ENCODE measurements around the gene FLAD1.

FLAD1 gene

DNA sequence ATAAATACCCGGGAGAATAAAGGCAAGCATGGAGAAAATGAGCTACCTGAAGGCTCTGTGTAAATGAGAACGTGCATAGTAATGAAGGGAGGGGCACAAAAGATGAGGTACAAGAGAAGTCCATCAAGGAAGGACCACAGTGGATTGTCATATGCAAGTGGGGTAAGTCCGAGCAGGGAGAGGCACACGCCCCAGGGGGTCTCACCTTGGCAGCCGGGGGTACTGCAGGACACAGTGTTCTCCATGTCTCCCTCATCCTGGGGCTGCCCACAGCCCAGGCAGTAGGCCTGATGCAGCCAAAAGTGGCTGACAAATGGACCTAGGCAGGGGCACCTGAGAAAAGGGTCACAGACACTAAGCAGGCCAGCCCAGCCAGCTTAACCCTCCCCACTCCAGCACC lies 40.5 kb downstream of the FLAD1 start:
- no peaks in the 10 kb centered on the region for H3K27me3 ChIP-seq (ENCODE audit: control insufficient read depth in 1 of 2, insufficient read depth in 2 of 2, low read length in 2 of 2)
- H3K4me3 ChIP-seq (ENCODE audit: low read depth in 1 of 2, low read length in 2 of 2): no peak overlapping the region
- H3K27ac ChIP-seq (ENCODE audit: low read depth, low read length): no peak overlapping the region
- no peaks in the 10 kb centered on the region for H3K9me3 ChIP-seq (ENCODE audit: control insufficient read depth in 1 of 2, low read length in 2 of 2)
- H3K9ac ChIP-seq (ENCODE audit: low read depth in 1 of 2, low read length in 2 of 2): no peak overlapping the region
- H3K36me3 ChIP-seq (ENCODE audit: control insufficient read depth in 1 of 2, insufficient read depth in 2 of 2, low read length in 2 of 2): peaks cover 6 to 7% of the 10 kb centered on the region in 2 donors
- H3K4me1 ChIP-seq (ENCODE audit: control insufficient read depth in 1 of 2, insufficient read depth in 2 of 2, low read length in 2 of 2): peaks cover 10 to 13% of the 10 kb centered on the region in 2 donors

DNA sequence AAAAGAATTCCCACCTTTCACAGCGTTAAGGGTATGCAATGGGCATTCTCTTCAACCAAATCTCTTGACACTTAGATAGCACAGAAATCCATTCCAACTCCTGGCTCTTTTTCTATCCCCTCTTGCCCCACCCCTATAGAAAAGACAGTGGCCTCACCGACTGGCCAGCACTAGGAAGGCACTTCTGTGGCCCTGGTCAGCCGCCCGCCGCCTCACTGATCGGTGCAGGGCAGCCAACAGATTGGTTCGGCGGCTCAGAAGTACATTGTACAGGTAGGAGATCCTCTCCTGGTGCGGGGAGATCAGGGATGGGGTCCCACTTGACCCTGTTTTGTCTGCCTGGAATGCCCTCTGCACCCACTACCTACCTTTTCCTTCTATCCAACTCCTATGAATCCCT lies 41.2 kb downstream of the FLAD1 start:
- Histone ChIP-seq H3K9ac (ENCODE audit: low read depth in 1 of 2, low read length in 2 of 2) (no peak overlapping the region), H3K27ac (ENCODE audit: low read depth, low read length) (no peak overlapping the region), H3K9me3 (ENCODE audit: control insufficient read depth in 1 of 2, low read length in 2 of 2) (no peaks in the 10 kb centered on the region), H3K27me3 (ENCODE audit: control insufficient read depth in 1 of 2, insufficient read depth in 2 of 2, low read length in 2 of 2) (no peaks in the 10 kb centered on the region), H3K4me1 (ENCODE audit: control insufficient read depth in 1 of 2, insufficient read depth in 2 of 2, low read length in 2 of 2) (peaks cover 7 to 10% of the 10 kb centered on the region in 2 donors), H3K36me3 (ENCODE audit: control insufficient read depth in 1 of 2, insufficient read depth in 2 of 2, low read length in 2 of 2) (peaks cover 0 to under 1% of the 10 kb centered on the region in 2 donors), H3K4me3 (ENCODE audit: low read depth in 1 of 2, low read length in 2 of 2) (no peak overlapping the region)

DNA sequence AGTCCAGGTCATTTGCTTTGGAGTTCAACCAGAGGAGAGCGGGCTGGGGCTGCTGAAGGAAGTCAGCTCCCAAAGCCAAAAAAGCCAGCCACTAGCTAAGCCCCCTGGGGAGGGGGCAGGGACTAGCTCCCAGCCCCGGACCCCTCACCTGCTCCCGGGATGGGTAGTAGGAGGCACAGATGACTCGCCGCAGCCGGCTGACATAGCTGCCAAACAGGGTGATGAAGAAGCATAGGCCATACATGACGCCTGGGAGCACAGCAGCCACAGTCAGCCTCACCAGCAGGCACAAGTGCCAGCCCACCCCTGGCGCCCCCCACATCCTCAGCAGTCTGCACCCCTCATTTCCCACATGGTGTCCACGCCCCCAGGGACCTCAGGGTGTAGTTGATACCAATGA lies 43.0 kb downstream of the FLAD1 start:
- Histone ChIP-seq H3K36me3 (ENCODE audit: control insufficient read depth in 1 of 2, insufficient read depth in 2 of 2, low read length in 2 of 2) (no peaks in the 10 kb centered on the region), H3K9me3 (ENCODE audit: control insufficient read depth in 1 of 2, low read length in 2 of 2) (no peaks in the 10 kb centered on the region), H3K27me3 (ENCODE audit: control insufficient read depth in 1 of 2, insufficient read depth in 2 of 2, low read length in 2 of 2) (no peaks in the 10 kb centered on the region), H3K4me3 (ENCODE audit: low read depth in 1 of 2, low read length in 2 of 2) (no peak overlapping the region), H3K9ac (ENCODE audit: low read depth in 1 of 2, low read length in 2 of 2) (no peak overlapping the region), H3K4me1 (ENCODE audit: control insufficient read depth in 1 of 2, insufficient read depth in 2 of 2, low read length in 2 of 2) (peaks cover 7 to 10% of the 10 kb centered on the region in 2 donors), H3K27ac (ENCODE audit: low read depth, low read length) (no peak overlapping the region)

DNA sequence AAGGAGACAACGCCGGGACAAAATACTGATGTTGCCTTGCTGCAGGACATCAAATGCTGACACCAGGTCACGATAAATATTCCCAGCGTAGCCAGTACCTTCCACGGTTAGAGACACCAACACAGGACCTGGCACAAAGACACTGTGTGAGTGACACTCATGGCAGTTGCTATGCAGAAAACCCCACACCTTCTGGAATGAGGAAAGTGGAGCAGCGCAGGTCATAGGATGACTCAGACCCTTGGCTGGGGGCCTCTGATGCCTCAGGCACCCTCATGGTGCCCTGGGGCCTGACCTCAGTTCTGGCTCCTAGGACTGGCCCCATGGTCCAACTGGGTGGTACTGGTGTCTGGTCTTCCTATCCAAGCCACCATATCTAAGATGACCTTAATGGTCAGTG lies 43.4 kb downstream of the FLAD1 start:
- H3K27ac ChIP-seq (ENCODE audit: low read depth, low read length): no peak overlapping the region
- no peak overlapping the region for H3K9ac ChIP-seq (ENCODE audit: low read depth in 1 of 2, low read length in 2 of 2)
- H3K4me1 ChIP-seq (ENCODE audit: control insufficient read depth in 1 of 2, insufficient read depth in 2 of 2, low read length in 2 of 2): peaks cover 7 to 10% of the 10 kb centered on the region in 2 donors
- H3K4me3 ChIP-seq (ENCODE audit: low read depth in 1 of 2, low read length in 2 of 2): no peak overlapping the region
- H3K36me3 ChIP-seq (ENCODE audit: control insufficient read depth in 1 of 2, insufficient read depth in 2 of 2, low read length in 2 of 2): no peaks in the 10 kb centered on the region
- no peaks in the 10 kb centered on the region for H3K27me3 ChIP-seq (ENCODE audit: control insufficient read depth in 1 of 2, insufficient read depth in 2 of 2, low read length in 2 of 2)
- no peaks in the 10 kb centered on the region for H3K9me3 ChIP-seq (ENCODE audit: control insufficient read depth in 1 of 2, low read length in 2 of 2)

DNA sequence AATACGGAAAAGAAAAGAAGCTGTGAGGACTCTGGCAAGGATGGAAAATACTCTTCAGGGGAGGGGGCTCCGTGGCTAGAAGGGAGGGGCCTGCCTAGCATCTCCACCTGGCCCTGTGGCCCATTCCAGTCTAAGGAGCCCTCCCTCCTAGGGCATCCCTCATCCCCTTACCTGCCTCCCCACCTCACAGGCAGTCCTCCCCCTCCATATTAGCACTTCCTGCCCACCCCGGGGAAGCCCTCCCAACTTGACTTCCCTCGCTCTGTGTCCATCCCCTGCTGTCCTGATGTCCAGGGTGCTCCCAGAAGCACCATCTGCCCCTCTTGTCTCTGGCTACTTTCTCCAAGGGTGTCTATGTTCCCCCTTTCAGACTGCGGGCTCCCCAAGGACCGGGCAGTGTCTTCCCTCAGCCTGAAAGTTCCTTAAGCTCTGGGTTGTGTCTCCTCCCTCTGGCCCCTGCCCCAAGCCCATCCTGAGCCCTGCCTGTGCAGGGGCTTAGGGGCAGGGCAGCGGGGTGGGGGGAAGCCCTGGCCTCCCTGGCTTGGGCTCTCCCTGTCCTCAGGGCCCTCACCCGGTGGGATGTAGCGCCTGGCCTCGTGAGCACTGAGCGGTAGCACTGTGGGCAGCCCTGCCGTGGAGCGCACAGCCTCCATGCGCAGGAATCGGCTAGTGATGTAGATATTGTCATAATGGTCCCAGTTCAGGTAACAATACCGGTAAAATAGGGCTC lies 46.5 kb downstream of the FLAD1 start:
- Histone ChIP-seq H3K9ac (ENCODE audit: low read depth in 1 of 2, low read length in 2 of 2) (no peak overlapping the region), H3K36me3 (ENCODE audit: control insufficient read depth in 1 of 2, insufficient read depth in 2 of 2, low read length in 2 of 2) (no peaks in the 10 kb centered on the region), H3K4me3 (ENCODE audit: low read depth in 1 of 2, low read length in 2 of 2) (no peak overlapping the region), H3K4me1 (ENCODE audit: control insufficient read depth in 1 of 2, insufficient read depth in 2 of 2, low read length in 2 of 2) (no peaks in the 10 kb centered on the region), H3K27me3 (ENCODE audit: control insufficient read depth in 1 of 2, insufficient read depth in 2 of 2, low read length in 2 of 2) (no peaks in the 10 kb centered on the region), H3K27ac (ENCODE audit: low read depth, low read length) (no peak overlapping the region), H3K9me3 (ENCODE audit: control insufficient read depth in 1 of 2, low read length in 2 of 2) (no peaks in the 10 kb centered on the region)

DNA sequence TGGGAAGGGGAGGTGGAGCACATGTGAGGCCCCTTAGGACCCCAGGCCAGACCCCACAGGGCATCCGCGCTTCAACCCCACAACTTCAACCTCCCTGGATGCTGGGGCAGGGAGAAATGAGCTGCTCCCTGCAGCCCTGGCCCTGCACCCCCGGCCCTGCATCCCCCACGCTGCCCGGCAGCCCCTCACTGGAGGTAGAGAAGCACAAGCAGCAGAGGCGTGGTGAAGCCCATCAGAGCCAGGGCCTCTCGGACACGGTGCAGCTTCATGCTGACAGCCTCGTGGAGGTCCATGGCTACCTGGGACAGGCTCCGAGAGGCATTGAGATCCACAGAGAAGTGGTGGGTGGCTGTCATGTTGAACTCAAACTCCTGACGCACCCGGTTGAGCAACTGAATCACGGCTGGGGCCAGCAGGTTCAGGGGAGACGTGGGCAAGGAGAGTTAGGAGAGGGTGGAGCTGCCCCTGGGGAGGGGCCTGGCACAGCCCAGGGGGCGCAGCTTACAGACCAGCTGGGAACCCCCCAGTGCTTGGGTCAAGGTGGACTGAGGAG lies 47.2 kb downstream of the FLAD1 start:
- no peak overlapping the region for H3K9ac ChIP-seq (ENCODE audit: low read depth in 1 of 2, low read length in 2 of 2)
- H3K36me3 ChIP-seq (ENCODE audit: control insufficient read depth in 1 of 2, insufficient read depth in 2 of 2, low read length in 2 of 2): no peaks in the 10 kb centered on the region
- no peaks in the 10 kb centered on the region for H3K27me3 ChIP-seq (ENCODE audit: control insufficient read depth in 1 of 2, insufficient read depth in 2 of 2, low read length in 2 of 2)
- no peak overlapping the region for H3K4me3 ChIP-seq (ENCODE audit: low read depth in 1 of 2, low read length in 2 of 2)
- H3K27ac ChIP-seq (ENCODE audit: low read depth, low read length): no peak overlapping the region
- H3K4me1 ChIP-seq (ENCODE audit: control insufficient read depth in 1 of 2, insufficient read depth in 2 of 2, low read length in 2 of 2): no peaks in the 10 kb centered on the region
- no peaks in the 10 kb centered on the region for H3K9me3 ChIP-seq (ENCODE audit: control insufficient read depth in 1 of 2, low read length in 2 of 2)

GRCh38 chr1:155030899-155031298 lies 47.8 kb downstream of the FLAD1 start:
- H3K36me3 ChIP-seq (ENCODE audit: control insufficient read depth in 1 of 2, insufficient read depth in 2 of 2, low read length in 2 of 2): no peaks in the 10 kb centered on the region
- H3K27ac ChIP-seq (ENCODE audit: low read depth, low read length): no peak overlapping the region
- H3K4me3 ChIP-seq (ENCODE audit: low read depth in 1 of 2, low read length in 2 of 2): no peak overlapping the region
- no peaks in the 10 kb centered on the region for H3K27me3 ChIP-seq (ENCODE audit: control insufficient read depth in 1 of 2, insufficient read depth in 2 of 2, low read length in 2 of 2)
- no peak overlapping the region for H3K9ac ChIP-seq (ENCODE audit: low read depth in 1 of 2, low read length in 2 of 2)
- no peaks in the 10 kb centered on the region for H3K4me1 ChIP-seq (ENCODE audit: control insufficient read depth in 1 of 2, insufficient read depth in 2 of 2, low read length in 2 of 2)
- H3K9me3 ChIP-seq (ENCODE audit: control insufficient read depth in 1 of 2, low read length in 2 of 2): no peaks in the 10 kb centered on the region

- Histone ChIP-seq H3K27me3 (ENCODE audit: control insufficient read depth in 1 of 2, insufficient read depth in 2 of 2, low read length in 2 of 2) (no peaks in the 10 kb centered on the region), H3K4me3 (ENCODE audit: low read depth in 1 of 2, low read length in 2 of 2) (no peak overlapping the region), H3K9ac (ENCODE audit: low read depth in 1 of 2, low read length in 2 of 2) (no peak overlapping the region), H3K36me3 (ENCODE audit: control insufficient read depth in 1 of 2, insufficient read depth in 2 of 2, low read length in 2 of 2) (no peaks in the 10 kb centered on the region), H3K27ac (ENCODE audit: low read depth, low read length) (no peak overlapping the region), H3K4me1 (ENCODE audit: control insufficient read depth in 1 of 2, insufficient read depth in 2 of 2, low read length in 2 of 2) (peaks cover 0 to 5% of the 10 kb centered on the region in 2 donors), H3K9me3 (ENCODE audit: control insufficient read depth in 1 of 2, low read length in 2 of 2) (no peaks in the 10 kb centered on the region)
These were observed 49.7 kb downstream of the FLAD1 start for GRCh38 chr1:155032886-155033285.

- no peaks in the 10 kb centered on the region for H3K27me3 ChIP-seq (ENCODE audit: control insufficient read depth in 1 of 2, insufficient read depth in 2 of 2, low read length in 2 of 2)
- no peaks in the 10 kb centered on the region for H3K36me3 ChIP-seq (ENCODE audit: control insufficient read depth in 1 of 2, insufficient read depth in 2 of 2, low read length in 2 of 2)
- no peak within 1 kb of the TSS for H3K9ac ChIP-seq (ENCODE audit: low read depth in 1 of 2, low read length in 2 of 2)
- no peak within 1 kb of the TSS for H3K4me3 ChIP-seq (ENCODE audit: low read depth in 1 of 2, low read length in 2 of 2)
- H3K9me3 ChIP-seq (ENCODE audit: control insufficient read depth in 1 of 2, low read length in 2 of 2): no peaks in the 10 kb centered on the region
- no peak within 1 kb of the TSS for H3K27ac ChIP-seq (ENCODE audit: low read depth, low read length)
- H3K4me1 ChIP-seq (ENCODE audit: control insufficient read depth in 1 of 2, insufficient read depth in 2 of 2, low read length in 2 of 2): peaks cover 6 to 11% of the 10 kb centered on the region in 2 donors
These were observed 50.4 kb downstream of the FLAD1 start, which contains the start of the genes DCST1 and DCST2 for GRCh38 chr1:155033524-155033923. Gene DCST1, plus strand, starts transcription at chr1:155033824. Its CDS starts 213 bp downstream, at chr1:155034037. Gene DCST2, minus strand, starts transcription at chr1:155033781. Its CDS starts 80 bp downstream, at chr1:155033701.

DNA sequence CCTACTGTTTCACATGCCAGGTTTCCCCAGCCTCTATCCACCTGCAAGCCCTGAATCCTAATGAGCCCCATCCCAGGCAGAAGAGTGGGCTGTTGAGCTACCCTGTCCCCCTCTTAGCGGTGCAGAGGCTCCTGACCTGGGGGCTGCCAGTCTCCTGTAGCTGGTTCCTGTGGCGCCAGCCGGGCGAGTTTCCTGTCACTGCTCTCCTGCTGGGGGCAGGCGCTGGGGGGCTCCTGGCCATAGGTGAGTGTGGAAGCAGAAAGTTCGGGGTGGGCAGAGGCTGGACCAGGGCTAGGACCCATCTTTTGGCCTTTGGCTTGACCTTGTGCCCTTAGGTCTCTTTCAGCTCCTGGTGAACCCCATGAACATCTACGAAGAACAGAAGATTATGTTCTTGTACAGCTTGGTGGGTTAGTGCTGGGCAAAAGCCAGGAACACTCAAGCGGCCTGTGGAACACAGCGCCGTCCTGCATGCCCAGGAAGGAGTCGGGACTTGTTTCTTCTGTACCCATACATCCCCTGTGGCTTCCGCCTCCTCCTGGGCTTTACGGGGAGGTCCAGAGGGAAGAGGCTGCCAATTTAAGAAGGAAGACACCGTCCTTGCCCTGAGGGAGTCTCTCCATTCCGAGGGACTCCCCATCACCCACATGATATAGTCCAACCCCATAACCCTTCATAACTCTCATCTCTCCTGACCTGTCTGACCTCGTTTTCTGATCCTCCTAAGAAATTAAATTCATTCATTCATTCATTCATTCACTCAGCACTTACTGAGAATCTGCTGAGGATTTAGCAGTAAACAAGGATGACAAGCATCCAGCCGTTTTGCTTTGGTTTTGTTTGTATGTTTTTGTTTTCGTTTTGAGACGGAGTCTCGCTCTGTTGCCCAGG lies 51.4 kb downstream of the FLAD1 start:
- H3K27ac ChIP-seq (ENCODE audit: low read depth, low read length): no peak overlapping the region
- no peak overlapping the region for H3K9ac ChIP-seq (ENCODE audit: low read depth in 1 of 2, low read length in 2 of 2)
- no peaks in the 10 kb centered on the region for H3K9me3 ChIP-seq (ENCODE audit: control insufficient read depth in 1 of 2, low read length in 2 of 2)
- no peak overlapping the region for H3K4me3 ChIP-seq (ENCODE audit: low read depth in 1 of 2, low read length in 2 of 2)
- H3K4me1 ChIP-seq (ENCODE audit: control insufficient read depth in 1 of 2, insufficient read depth in 2 of 2, low read length in 2 of 2): peaks cover 16 to 20% of the 10 kb centered on the region in 2 donors
- H3K27me3 ChIP-seq (ENCODE audit: control insufficient read depth in 1 of 2, insufficient read depth in 2 of 2, low read length in 2 of 2): no peaks in the 10 kb centered on the region
- H3K36me3 ChIP-seq (ENCODE audit: control insufficient read depth in 1 of 2, insufficient read depth in 2 of 2, low read length in 2 of 2): no peaks in the 10 kb centered on the region
